ENCODE data around the gene CCNF.
A peak's percentile ranks its signal among the peaks of the same experiment; 100 is the strongest.
"Not testable (repeated sequence)": the region's sequence is repeated elsewhere in the genome, so short reads cannot be mapped to it uniquely, and the experiment has no call there.

Gene CCNF

DNA sequence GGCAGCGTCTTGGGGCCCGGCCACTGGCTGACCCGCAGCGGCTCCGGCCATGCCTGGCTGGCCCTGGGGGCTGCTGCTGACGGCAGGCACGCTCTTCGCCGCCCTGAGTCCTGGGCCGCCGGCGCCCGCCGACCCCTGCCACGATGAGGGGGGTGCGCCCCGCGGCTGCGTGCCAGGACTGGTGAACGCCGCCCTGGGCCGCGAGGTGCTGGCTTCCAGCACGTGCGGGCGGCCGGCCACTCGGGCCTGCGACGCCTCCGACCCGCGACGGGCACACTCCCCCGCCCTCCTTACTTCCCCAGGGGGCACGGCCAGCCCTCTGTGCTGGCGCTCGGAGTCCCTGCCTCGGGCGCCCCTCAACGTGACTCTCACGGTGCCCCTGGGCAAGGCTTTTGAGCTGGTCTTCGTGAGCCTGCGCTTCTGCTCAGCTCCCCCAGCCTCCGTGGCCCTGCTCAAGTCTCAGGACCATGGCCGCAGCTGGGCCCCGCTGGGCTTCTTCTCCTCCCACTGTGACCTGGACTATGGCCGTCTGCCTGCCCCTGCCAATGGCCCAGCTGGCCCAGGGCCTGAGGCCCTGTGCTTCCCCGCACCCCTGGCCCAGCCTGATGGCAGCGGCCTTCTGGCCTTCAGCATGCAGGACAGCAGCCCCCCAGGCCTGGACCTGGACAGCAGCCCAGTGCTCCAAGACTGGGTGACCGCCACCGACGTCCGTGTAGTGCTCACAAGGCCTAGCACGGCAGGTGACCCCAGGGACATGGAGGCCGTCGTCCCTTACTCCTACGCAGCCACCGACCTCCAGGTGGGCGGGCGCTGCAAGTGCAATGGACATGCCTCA, 42.6 kb downstream of the CCNF start:
- DNase-seq (ENCODE audit: low read depth), result no peak

GRCh38 chr16:2472488-2472864, 43.2 kb downstream of the CCNF start:
- DNase-seq (ENCODE audit: low read depth), result no peak

DNA sequence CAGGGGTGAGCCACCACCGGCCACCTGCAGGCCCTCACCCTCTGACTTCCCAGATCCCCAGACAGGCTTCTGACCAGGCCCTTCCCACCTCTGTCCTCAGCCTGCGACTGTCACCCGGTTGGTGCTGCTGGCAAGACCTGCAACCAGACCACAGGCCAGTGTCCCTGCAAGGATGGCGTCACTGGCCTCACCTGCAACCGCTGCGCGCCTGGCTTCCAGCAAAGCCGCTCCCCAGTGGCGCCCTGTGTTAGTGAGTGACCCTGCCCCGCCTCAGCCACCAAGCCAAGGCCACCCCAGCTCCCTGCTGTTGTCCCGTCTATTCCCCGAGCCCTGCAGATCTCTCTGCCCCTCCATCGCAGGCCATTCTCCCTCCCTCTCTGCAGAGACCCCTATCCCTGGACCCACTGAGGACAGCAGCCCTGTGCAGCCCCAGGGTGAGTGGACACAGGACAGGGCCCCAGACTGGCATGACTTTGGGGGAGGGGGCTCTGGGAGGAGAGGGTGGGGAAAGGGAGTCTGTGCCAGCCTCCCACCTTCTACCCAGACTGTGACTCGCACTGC, 43.7 kb downstream of the CCNF start:
- DNase-seq (ENCODE audit: low read depth), result no peak

DNA sequence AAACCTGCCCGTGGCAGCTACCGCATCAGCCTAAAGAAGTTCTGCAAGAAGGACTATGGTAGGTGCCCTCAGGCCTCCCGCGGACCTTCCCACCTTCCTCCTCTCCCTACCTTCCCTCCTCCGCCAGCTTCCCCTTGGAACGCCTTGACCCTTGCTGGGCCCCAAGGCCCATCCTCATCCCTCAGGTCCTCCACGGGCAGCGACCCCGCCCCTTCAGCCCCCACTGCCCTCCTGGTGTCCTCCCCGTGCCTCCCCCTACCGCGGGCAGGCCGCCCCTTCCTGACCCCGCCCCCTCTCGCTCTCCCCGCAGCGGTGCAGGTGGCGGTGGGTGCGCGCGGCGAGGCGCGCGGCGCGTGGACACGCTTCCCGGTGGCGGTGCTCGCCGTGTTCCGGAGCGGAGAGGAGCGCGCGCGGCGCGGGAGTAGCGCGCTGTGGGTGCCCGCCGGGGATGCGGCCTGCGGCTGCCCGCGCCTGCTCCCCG, 44.2 kb downstream of the CCNF start:
- DNase-seq (ENCODE audit: low read depth), result no peak

- peak; percentile 50 for DNase-seq (ENCODE audit: low read depth)
These were observed 45.0 kb downstream of the CCNF start for GRCh38 chr16:2473999-2474876.

DNA sequence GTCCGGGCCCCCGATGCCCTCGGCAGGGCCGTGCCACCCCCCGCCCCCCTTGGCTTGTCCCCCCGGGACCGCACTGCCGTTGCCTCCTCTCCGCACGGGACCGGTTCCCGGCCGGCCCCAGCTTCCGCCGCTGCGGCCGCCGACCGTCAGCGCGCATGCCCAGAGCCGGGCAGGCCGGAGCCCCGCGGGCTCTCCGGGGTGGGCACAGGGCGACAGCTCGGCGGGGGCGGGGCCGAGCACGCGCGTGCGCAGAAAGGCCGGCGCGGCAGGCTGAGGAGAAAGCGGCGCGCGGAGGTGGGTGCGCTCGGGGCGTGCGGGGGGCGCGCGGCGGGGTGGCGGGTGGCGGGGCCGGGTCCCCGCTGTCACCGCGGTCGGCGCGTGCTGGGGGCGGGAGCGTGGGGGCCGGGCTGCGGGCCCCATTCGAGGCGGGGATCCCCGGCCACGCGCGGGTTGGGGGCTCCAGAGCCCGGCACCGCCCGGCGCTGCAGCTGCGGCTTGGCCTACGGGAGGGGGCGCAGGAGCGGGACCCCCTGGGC, 45.7 kb downstream of the CCNF start, which contains the start of gene TBC1D24:
TBC1D24 (plus strand) TSS at position 251 of the 536 bp plus-strand sequence. CDS start 21,022 bp downstream, outside the sequence.
- peak; percentile 68 for DNase-seq (ENCODE audit: low read depth)

DNA sequence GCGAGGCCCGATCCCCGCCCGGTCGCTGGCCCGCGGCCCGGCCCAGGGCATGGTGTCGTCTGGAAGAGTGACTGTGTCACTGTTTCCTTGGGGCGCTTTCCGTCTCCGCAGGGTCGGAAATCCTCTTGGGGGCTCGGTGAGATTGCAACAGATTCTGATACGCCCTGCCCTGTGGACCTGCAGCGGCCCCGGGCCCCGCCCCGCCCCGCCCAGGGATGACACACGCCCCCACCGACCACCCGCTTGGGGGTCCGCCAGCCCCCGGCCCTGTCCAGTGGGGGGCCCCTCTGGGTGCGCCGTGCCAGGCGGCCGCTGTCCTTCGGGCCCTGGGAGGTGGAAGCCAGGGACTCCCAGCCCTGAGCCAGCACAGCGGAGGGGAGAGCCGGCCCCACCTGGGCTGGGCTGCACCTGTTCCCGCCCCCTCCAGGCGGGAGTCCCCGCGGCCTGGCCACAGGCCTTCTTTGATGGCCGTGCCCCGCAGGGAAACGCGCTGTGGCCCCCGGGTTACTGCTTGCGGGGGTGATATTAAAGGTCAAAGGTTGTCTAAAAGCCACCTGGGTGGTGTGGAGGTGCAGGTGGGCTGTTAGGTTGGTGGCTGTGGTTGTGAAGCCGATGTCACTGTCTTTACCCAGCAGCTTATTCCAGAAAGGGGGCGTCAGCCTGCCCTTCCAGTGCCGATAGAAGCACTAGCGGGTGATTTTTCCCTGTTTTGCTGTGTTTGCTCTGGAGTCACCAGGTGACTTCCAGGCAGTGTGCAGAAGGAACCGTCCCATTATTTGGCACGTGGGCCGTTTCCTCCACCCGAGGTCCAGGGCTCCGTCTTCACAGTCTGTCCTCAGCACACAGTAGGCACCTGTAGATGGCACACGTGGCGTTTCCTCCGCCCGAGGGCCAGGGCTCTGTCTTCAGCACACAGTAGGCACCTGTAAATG, 46.4 kb downstream of the CCNF start:
- DNase-seq (ENCODE audit: low read depth), result no peak

GRCh38 chr16:2476345-2476720, 47.1 kb downstream of the CCNF start:
- DNase-seq (ENCODE audit: low read depth), result no peak

- DNase-seq (ENCODE audit: low read depth), result no peak
These were observed 47.5 kb downstream of the CCNF start for GRCh38 chr16:2476741-2477140.

DNA sequence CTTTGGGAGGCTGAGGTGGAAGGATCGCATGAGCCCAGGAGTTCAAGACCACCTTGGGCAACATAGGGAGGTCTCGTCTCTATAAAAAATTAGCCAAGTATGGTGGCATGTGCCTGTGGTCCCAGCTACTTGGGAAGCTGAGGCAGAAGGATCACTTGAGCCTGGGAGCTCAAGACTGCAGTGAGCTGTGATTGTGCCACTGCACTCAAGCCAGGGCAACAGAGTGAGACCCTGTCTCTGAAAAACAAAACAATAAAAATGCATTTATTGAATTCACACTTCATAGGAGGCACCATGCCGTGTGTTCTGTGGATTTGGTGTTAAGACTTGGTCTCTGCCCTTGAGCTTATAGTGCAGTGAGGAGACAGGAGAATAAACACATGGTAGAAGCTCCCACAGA, 48.1 kb downstream of the CCNF start:
- DNase-seq (ENCODE audit: low read depth), result no peak

- DNase-seq (ENCODE audit: low read depth), result no peak
These were observed 49.0 kb downstream of the CCNF start for GRCh38 chr16:2478279-2478678.

- not testable (repeated sequence) for DNase-seq (ENCODE audit: low read depth)
These were observed 50.7 kb downstream of the CCNF start for GRCh38 chr16:2479996-2480395.

DNA sequence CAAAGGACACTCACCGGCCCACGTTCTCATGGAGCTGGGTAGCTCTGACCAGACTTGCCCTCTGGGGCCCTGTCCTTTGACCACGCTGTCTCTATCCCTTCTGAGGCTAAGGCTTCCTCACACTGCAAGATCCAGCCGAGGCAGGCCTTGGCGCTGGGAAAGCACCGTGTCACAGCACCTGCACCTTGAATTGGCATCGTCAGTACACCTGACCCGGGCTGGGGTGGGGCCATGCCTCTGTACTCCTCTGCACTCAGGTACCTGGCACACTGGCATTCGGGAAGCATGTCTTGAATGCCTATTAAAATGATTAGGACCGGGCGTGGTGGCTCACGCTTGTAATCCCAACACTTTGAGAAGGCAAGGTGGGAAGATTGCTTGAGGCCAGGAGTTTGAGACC, 51.7 kb downstream of the CCNF start:
- no peak for DNase-seq (ENCODE audit: low read depth)

DNA sequence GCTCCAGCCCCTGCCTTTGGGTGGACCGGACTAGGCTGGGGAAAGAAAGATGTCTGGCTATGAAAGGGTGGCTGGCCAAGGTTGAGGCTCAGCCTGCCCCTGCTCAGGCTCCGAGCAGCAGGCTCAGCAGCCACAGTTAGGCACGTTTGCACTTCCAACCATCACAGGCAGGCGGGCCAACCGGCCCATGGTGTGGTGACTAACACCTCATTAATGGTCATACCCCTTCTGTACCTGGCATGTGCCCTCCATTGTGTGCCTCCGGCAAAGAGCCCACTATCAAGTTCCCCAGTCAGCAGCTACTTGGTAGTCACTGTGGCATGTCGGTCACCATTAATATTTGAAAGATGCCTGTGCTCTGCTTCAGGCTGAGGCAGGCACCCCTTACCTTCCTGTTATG, 52.4 kb downstream of the CCNF start:
- DNase-seq (ENCODE audit: low read depth), result no peak

DNA sequence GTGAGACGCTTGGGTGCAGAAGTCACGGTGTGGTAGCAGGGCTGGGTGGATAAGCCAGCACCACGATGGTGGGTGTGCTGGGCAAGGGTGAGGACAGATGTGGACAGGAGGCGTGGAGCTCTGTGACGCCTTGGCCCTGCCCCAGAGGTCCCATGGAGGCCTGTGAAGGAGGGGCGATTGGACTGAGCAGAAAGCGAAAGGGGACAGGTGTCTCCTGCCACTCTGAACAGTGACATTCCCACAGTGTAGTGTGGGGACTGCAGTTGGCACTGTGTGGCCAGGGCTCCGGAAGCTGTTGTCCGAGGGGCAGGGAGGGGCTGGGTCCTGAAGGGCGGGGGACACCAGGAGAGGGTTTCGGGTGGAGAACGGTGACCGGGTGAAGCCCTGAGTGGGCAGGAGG, 53.0 kb downstream of the CCNF start:
- DNase-seq (ENCODE audit: low read depth), result no peak

DNA sequence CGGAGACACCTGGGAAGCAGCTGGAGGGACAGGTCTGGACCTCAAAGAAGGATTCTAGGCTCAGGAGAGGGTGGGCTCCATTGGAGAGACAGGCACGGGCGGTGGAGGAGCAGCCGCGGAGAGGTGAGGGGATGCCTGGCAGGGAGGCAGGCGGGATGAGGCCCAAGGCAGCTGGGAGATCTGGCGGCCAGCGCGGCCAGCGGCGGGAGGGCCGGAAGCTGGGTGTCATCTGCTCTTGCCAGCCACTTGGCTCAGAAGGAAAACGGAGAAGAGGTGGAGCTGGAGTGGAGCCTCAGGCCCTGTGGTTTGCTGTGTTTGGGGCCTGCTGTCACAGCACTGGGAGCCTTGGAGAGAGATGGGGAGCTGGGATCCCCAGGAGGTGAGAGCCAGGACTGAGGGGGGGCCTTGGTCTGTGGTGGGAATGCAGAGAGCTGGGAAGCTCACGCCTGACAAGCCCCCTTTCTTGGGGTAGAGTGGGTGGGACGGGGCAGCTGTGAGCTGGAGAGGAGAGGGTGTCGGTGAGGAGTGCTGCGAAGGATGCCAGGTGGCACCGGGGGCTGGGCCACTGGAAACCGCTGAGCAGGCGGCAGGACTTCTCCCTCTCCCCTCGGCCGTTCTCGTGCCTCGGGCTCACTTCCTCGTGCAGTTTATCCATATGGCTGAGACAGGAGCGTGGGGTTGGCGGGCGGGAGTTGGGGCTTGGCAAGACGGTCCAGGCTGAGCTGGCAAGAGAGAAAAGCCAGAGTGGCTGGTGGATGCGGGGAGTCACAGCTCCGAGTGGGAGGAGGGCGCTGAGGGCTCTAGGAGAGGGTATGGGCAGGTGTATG, 53.7 kb downstream of the CCNF start:
- DNase-seq (ENCODE audit: low read depth), result no peak

GRCh38 chr16:2483939-2484897, 55.0 kb downstream of the CCNF start:
- no peak for DNase-seq (ENCODE audit: low read depth)

DNA sequence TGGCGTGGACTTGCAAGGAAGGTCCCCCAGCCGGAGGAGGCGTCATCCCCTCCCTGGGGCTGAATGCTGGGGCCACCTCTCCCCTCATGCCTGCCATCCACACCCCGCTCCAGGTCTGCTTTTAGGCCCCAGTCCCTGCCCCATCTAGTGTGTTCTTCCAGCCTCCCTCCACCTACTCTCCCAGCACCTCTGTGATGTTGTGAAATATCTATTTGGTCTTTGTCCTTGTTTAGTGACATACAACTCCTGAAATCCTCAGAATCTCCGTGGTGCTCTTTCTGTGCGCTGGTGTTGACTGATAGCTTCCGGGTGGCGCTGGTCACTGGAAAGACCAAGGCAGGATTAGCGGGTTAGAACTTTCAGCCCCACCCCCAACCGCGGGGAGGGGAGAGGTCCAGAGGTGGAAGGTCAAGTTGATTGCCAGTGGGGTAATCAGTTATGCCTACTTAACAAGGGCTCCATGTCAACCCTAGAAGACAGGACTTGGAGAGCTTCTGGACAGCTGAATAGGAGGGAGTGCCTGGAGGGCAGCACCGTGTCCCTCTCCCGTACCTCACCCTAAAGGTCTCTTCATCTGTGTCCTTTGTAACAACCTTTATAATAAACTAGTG, 55.8 kb downstream of the CCNF start:
- DNase-seq (ENCODE audit: low read depth), result no peak
